Endothelial cell of umbilical vein (primary cell): ENCODE measurements around the gene SFSWAP.

Experiments used
- CTCF ChIP-seq, 2 donors: IDR thresholded peaks; 1 replicate in 1 of 2; 2 replicates in 1 of 2; pipeline ENCODE4 v1.5.1; 2011; ENCODE audit warnings: low read length in 2 of 2, mild to moderate bottlenecking in 2 of 2, moderate library complexity in 2 of 2, control low read depth in 1 of 2, inconsistent platforms in 1 of 2, low read depth in 1 of 2; ENCODE audit not compliant: insufficient read depth in 1 of 2; ENCODE audit errors: extremely low read depth in 1 of 2
- GATA2 ChIP-seq: IDR thresholded peaks from 2 replicates; pipeline ENCODE4 v1.7.0; 2011; ENCODE audit warnings: low read depth, mild to moderate bottlenecking, moderate library complexity, mixed read lengths, low read length; ENCODE audit not compliant: insufficient read length, insufficient read depth
- POLR2A ChIP-seq: IDR thresholded peaks from 2 replicates; pipeline ENCODE4 v1.6.1; 2012; ENCODE audit warnings: low read depth, mild to moderate bottlenecking, control low read depth, low read length
- TF ChIP-seq, protein P1 (sequence below): IDR thresholded peaks from 2 replicates; pipeline ENCODE4 v1.6.1; 2011; ENCODE audit not compliant: insufficient read depth, insufficient read length

GRCh38 chr12:131687346-131688125, 23.4 kb upstream of the SFSWAP start:
- TF ChIP-seq, protein P1, sequence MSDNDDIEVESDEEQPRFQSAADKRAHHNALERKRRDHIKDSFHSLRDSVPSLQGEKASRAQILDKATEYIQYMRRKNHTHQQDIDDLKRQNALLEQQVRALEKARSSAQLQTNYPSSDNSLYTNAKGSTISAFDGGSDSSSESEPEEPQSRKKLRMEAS: no peak
- no peak for TF ChIP-seq CTCF (IDR thresholded peaks at IDR 0.05; ENCODE audit: extremely low read depth in 1 of 2, insufficient read depth in 1 of 2, low read depth in 1 of 2, low read length in 2 of 2)
- no peak for TF ChIP-seq POLR2A
- no peak for TF ChIP-seq GATA2
